A549 (cell line): ENCODE results near the gene MRPL58.

ENCODE experiments used
- MAFK ChIP-seq: fragments of 450-650 bp; IDR thresholded peaks from 2 replicates; pipeline ENCODE4 v1.6.1; 2014; ENCODE audit not compliant: partially characterized antibody
- MAX ChIP-seq: IDR thresholded peaks from 2 replicates; pipeline ENCODE4 v1.6.1; 2012

- TF ChIP-seq MAFK (no peak), MAX (peak; percentile 96)
Observed at GRCh38 chr17:74981979-74982662, 30.3 kb upstream of the MRPL58 start.
